NCI-H146 (cell line): ENCODE results near the gene AVPR2.

Source experiments
- DNase-seq: peaks from one replicate; lab custom pipeline; 2025; lab: John Stamatoyannopoulos, UW

The AVPR2 gene

DNA sequence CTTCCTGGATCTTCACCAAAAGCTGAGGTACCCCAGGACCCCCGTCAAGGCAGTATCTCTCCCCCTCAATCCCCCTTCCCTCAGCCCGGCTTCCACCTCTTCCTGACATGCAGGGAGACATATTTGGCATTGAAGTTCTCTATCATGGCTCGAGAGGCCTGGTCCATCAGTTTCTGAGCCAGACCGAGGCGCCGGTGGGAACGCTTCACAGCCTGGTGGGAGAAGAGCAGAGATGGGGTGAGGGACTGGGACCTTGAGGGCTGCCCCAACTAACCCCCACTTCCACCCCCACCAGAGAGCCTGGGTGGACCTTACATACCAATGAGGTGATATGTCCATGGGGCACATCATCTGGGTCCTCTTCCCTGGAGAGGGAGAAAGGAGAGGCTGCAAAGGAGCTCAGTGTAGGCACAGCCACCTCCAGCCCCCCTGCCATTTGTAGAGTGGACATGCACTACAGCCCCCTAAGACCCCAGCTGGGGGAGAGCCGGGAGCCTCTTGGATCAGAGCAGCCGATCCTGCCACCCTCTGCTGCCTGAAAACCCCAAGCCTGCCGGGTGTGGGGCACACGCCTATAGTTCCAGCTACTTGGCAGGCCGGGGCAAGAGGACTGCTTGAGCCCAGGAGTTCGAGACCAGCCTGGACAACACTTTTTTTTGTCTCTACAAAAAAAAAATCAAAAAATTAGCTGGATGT, 27.9 kb downstream of the AVPR2 start:
- DNase-seq: no peak

DNA sequence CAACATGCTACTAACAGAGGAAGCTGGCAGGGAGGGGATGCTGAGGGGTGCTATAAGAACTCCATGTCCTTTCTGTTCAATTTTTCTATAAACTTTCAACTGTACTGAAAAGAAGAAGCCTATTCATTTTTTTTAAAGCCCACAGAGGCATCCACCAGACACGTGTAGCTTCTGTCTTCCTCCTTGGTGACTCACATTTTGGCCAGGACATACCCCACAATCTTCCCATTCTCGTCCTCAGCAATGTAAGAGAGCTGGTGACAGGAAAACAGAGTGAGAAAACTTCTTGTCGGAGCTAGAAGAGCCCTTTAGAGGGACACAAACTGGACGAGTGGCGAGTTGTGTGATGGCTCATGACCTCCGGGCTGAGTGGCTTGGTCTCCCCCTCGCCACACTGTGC, 29.3 kb downstream of the AVPR2 start:
- DNase-seq: no peak

DNA sequence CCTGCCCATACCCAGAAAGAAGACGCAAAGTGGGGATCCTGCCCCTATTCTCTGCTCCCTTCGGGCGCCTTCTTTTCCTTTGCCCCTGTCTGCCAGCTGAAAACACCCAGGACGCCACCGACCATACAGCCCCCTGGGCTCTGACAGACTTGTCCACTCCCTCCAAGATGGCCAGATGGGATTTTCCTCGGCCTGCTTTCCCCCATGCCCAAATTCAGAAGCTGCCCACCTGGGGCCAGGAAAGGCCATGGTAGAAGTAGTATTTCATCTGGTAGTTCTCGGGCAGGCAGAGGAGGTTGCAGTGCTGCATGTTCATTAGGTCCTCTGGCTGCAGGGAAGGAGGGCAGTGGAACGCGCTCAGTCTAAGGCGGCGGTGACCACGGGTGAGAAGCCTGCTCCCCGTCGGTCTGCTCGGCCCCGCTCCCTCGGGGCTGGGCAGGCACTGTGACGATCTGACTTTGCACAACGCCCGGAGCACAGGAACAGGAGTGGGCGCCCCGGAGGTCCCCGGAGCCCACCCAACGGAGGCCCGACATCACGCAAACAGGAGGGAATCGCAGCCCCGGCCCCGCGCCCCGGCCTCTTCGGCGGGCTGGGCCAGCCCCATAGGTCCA, 29.8 kb downstream of the AVPR2 start:
- DNase-seq: no peak

DNA sequence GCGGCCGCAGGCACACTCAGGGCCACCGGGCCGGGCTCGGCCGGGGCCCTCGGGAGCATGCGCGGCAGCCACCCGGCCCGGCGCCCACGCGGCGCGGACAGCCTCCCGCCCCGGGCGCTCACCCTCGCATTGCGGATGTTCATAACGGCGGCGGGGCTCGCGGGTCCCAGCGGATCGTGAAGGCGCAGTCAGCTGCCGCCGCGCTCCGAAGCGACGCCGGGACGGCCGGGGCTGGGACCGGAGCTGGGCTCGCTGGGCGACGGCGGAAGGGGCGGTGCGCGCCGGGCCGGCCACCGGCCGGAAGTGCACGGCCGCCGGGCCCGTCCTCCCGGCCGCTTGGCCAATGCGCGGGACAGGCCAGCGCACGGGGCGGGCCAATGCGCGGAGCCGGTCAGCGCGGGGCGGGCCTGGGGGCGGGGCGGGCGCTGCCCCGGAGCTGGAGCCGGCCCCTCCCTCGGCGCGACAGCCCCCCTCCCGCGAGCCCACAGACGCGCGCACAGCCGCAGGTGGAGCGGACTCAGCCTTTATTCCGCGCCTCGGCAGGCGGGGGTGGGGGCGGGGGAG, 30.4 kb downstream of the AVPR2 start, which contains the start of gene NAA10:
TSS of gene NAA10 (minus strand) at position 276 of the 564 bp plus-strand sequence. CDS start at position 143, 133 bp downstream.
- peak; percentile 80 for DNase-seq

DNA sequence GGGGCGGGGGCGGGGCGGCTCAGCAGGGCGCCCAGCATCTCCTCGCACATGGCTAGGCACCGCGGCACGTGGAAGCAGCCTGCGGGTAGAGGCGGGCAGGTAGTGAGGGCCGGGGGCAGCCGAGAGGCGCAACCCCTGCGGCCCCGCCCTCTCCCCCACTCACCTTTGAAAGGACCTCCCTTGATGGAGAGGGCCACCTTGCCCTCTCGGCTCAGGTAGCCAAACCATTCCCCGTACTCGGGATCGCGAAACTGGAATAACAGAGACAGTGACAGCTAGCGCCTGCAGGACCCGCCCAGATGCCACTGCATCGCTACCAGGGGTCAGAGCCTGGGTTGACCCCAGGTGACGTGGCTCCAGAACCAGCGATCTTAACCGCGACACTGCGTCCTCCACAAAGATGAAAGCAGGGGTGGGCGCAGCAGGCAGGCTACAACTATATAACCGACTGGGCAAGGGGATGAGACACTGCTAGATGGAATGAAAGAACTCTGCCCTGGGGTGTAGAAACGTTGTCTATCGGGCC, 30.9 kb downstream of the AVPR2 start:
- peak; percentile 64 for DNase-seq

DNA sequence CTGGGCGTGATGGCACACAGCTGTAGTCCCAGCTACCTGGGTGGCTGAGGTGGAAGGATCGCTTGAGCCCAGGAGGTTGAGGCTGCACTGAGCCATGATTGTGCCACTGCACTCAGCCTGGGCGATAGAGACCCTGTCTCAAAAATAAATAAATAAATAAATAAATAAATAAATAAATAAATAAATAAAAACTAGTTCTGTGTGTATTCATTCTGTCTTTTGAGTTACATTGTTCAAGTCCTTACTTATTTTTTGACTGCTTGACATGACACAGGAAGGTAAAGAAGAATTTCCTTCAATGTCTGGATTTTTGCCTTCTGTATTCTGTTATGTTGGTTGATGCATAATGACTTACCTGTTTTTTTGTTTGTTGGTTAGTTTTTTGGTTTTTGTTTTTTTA, 32.6 kb downstream of the AVPR2 start:
- DNase-seq: no peak

DNA sequence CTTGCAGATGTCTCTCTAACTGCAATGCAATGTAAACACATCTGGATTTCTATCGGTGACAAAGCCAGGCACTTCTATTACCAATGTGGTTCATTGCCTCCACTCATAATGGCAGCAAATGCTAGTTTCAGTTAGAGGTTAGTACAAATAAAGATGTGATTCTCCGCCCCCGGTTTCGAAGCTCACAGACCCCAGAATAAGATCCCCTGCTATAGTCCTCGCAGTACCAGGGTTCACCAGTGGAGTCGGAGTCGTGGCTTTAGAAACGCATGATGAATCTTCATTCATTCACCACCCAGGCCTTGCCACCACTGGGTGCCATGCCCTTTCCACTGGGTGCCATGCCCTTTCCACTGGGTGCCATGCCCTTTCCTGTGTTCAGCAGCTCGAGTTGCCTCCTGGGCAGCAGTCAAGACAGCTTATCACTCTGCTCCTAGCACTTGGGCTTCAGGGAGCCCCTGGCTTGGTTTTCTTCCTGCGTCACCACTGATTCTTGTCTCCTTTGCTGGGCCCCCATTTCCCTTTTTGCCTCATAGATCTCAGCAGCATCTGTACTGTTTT, 33.8 kb downstream of the AVPR2 start:
- no peak for DNase-seq

DNA sequence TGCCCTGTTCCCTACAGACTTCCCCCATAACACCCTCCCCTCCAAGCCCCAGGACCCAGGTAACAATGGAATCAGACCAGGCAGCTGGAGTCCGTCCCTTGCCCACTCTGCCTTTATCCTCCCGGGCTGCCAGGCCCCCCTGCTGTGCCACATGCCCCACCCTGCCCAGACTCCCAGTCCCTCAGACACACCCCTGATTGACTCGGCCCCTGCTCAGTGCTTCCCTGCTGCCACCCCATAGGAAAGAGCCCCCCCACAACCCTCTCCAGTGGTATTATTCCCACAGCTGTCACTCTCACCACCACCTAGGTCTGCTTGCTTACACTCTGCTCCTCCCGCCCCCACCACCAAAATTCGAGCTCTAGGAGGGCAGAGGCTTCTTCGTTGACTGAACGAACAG, 35.1 kb downstream of the AVPR2 start:
- DNase-seq: peak; percentile 51

DNA sequence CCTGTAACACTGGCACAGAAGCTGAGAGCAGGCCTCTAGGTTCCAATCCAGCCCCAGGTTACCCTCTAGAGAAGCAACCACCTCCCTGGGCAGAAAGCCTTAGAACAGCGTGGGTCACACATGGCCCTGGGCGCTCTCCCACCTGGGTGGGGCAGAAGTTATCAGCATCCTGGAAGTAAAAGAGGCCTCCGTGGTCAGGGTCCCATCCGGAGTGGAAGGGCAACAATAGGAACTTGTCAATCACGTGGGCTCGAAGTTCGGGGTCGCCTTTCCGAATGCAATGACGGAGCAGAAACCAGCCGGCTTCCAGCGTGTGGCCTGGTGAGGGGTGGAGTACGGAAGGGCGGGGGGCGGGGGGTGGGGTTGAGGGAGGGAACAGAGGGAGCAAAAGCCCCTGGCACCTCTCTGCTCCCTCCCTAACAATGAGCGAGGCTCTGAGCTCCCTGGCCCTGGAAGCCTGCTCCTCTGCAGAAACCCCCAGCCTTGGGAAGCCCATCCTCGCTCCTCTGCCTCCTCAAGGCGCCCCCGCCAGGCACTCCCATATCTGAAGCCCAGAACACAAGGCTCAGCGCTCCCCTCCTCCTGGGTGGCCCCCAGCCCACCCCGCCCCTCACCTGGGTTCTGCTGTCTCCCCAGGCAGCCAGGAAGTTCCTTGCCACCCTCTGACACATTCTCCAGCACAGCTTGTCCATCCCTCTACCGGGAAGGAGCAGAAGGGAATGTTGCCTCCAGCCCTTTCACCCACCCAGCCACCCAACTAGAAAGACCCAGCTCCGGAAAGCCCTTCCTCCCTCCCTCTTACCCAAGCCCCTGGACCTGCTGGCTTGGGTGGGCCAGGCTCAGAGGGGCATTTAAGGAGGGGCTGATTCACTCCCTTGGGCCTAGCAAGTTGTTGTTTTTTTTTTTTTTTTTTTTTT, 37.1 kb downstream of the AVPR2 start:
- DNase-seq: no peak

DNA sequence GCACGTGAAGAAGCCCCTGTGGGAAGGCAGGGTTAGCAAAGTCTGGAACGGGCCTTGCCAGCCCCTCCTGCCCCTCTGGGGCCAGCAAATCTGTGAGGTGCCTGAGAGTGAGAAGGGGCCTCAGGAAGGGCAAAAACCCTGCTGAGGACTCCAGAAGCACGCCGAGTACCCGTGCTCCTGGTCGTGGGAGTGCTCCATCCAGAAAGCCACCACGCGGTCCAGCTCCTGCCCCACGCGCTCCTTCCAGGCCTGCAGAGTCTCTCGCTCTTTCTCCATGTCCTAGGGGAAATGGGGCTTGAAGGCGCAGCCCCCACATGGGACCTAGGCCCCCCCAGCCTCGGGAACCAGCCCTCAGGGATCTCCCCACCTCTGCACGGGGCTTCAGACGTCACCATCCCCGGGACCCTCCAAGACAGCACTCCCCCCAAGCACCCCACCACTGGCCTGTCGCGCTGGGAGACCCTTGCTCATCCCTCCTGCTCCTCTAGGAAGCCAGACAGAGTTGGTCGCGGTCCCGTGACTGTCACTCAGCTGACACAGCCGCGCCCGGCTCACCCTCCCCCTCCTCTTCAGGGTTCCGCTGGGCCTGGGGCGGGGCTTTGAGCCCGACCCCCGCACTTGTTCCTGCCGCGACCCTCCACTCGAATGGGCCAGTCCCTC, 39.8 kb downstream of the AVPR2 start, which contains the start of gene RENBP:
TSS of gene RENBP (minus strand) at position 504 of the 660 bp plus-strand sequence. CDS start at position 471, 33 bp downstream.
- DNase-seq: no peak

DNA sequence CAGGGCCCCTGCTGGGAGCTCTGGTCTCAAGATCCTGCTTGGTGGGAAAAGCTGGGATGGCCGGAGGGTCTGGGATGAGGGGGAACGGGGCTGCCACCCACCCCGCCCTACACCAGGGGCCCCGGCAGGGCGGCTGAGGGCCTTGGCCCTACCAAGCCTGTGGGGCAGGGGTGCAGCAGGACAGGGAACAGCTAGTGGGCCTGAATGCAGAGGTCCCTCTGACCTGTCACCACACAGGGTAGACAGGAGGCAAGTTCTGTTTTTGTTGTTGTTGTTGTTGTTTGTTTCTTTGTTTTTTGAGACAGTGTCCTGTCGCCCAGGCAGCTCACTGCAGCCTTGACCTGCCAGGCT, 40.3 kb downstream of the AVPR2 start:
- no peak for DNase-seq

DNA sequence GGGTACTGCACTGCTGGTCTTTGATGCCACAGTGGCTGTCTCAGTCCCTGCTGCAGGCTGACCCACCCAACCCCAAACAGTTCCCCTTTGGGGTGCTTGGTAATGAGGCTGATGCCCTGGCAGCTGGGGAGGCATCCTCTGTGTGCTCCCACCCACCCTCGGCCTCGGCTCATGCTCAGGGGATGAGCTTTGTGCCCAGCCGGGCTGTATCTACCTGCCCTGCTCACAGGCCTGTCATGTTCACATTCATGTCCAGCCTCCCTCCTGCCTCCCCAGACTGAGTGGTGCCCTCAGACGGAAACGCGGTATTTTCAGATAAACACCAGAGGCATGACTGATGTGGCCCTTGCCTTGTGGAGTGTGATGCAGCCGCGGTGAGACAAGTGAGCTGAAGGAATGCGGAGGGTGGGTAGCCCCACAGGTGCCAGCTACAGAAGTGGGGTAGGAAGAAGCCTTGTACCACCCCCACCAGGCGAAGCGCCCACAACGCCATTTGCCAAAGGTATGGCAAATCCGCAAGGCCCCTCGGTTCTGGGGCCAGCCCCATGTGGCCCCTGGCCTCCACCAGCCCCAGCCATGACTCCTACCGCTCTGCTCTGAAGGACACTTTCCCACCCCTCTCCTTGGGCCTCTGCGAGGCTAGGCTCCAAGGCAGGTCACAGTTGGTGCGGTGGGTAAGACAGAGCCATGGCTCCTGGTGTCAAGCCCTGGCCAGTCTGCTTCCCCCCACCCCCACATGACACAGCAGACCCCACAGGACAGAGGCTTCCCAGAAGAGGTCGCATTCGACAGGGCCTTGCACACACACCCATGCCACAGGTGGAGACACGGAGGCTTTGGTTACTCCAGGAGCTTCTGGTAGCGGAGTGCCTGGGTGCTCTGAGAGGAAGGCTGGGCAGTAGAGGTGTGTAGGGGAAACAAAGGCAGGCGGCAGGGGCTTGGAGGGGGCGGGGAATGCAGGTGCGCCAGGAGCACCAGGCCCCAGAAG, 41.8 kb downstream of the AVPR2 start:
- DNase-seq: no peak

DNA sequence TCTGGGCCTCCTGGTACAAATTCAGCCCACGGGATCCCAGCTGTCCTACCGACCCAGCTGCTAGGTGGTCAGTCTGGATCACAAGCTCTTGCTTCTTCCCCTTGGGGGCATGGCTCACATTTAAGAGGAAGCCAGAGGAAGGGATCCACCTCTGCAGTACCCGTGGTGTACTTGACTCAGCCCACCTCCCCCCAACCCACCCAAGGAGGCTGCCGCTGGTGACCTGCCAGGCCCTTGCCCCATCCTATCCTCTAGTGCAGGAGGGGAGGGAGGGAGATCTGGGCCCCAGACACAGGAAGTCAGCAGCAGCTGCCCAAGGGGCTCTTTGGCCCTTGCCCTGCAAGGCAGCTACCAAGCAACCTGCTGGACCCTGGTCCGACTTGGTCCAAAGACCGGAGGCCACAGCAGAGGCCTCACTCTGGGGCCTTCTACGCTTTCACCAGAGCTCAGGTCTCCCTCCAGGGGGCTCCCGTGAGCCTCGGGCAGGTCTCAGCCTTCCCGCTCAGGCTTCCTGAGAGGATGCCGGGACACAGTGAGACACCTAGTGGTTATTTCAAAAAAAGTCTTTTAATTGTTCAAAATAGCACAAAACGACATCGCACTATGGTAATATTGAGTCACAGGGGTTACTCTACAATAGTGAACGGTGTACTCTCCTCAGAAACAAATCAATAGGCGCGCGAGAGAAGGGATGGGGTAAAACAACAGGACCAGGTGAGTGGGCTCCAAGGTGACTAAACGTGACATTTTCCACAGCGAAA, 42.7 kb downstream of the AVPR2 start:
- DNase-seq: peak; percentile 73

DNA sequence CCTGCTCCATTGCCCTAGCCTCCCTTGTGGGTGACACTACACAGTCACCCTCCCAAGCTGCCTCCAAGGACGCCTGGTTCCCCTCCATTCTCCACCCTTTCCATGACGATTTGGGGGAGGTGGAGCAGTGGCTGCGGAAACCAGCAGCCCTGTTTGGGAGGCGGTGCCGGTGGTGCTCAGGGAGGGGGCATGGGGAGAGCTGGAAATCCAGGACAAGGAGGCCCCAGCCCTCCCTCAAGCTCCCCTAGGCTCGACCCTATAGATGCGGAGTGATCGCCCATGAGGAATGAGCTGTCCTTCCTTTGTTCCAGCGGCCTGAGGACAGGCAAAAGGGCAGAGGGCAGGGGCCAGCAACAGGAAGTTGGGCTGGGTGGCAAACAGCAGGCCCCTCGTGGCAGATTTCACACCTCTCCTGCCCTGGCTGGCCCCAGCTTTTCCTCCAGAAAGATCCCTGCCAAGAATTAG, 43.6 kb downstream of the AVPR2 start:
- no peak for DNase-seq

DNA sequence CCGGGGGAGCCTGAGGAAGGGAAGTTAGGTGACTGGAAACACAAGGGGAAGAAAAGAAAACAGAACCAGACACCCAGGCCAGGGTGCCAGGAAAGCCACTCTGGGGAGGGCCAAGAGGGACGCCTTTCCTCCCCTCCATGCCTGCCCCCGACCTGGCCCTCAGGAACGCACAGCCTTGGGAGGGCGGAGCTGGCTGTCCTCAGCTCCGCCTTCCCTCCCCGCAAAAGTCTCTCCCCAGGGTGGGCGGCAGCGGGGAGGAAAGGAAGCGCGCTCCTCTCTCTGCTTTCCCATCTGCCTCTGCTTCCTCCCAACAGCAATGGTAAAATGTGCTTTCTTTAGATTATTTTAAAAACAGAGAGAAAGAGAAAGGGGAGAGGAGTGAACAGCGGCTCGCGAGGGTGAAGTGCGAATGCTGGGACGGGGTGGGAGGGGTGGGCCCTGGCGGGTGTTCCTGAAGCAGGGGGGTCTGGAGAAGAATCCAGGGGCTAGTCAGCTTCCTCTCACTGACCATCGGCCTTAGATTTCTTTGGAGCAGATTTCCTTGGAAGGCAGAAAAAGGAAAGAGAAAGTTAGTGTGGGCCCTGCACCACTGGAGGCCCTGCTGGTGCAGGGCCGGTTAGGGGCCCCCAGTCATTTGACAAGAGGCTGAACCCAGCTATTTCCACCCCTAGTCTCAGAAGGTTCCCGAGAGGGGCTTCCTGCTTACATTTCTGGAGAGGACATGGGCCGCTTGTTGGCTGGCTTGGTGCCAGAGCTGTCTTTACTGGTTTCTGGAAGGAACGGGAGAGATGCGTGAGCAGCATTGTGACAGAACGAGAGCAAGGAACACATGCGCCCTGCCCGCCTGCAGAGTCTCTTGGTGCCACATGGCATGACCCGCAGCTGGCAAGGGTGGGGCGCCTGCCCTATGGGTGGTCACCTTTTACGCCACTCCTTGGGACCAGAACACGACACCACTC, 44.7 kb downstream of the AVPR2 start:
- no peak for DNase-seq

DNA sequence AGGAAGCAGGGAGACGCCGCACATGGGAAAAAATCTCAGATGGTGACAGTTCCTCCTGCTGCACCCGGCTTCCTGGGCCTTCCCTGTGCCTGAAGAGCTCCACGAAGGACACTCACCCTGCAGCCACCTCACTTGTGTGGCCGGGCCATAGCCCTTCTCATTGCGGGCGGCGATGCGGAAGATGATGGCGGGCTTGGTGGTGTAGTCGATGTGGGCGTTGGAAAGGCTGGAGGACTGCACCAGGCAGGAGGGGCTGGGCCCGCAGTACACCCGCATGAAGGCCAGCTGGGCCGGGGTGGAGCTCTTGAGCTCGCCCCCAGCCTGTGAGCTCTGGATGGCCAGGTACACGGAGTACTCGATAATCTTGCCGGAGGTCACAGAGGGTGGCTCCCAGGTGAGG, 45.7 kb downstream of the AVPR2 start:
- DNase-seq: no peak

DNA sequence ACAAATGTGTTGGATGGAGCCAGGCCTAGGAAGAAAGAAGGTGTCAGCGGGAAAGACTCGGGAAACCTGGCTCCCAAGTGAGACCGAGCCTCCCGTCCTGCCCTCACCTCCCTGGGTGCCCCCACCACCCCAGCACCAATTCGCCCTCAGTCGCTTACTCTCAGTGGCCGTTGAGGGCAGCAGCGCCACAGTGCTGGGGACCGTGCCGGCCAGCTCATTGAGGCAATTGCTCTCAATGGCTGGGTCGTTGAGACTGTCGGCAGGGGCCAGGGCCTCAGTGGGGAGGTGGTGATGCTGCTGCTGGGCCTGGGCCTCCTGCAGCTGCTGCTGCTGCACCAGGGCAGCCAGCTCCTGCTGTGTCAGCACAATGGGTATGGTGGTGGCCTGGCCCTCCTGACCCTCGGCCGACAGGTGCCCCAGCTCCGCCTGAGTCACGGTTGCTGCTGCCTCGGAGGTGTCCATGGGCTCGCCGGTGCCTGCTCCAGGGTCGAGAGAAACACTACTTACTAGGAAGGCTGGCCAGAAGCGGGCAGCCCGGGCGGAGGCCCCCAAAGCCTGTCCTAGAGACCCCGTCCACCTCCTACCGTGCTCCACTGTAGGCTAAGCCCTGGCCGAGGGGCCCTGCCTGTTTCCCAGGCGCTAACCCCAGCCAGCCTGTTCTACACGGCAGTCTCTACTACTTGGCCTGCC, 47.4 kb downstream of the AVPR2 start:
- DNase-seq: no peak
